ENCODE data around the gene DNASE1L3. TPM values are rescaled to one million over a fixed set of nuclear protein-coding genes. Genes with fewer than 3 reads are reported as not detected.

Gene DNASE1L3
- total and polyA plus RNA-seq, 2 experiments from 2014 or later: not detected

DNA sequence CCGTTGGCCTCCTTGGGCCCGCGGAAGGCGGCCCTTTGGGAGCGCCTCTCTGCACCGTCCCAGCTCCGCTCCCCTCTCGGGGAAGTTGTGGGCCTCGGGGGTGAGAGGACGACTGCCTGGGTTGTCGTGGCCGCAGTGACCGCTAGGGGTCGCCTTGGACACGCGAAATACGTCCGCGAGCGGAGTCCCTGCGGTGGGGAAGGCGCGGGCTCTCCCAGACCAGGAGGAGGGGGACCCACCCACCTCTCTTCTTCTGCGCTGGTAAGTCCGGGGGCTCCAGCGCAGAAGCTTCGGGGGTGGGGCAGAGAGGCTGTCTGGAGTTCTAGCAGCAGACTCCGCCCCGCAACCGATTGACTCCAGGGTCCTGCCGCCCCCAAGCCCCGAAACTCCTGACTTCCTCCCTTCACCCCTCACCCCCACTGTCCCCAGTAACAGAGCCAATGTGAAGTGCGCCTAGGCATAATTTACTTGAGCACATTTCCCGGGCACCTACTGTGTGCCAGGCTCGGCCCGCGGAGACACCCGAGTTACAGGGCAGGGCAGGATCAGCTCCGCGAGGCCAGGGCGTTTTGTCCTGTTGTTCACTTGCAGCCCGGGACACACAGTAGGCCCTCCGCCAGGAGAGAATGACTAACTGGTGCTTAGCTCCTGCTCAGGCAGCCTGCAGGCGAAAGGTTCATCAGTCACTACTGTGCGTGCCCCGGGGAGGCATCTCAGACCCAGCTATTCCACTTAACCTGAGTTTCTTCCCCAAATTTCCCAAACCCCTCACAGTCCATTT is 32.8 kb downstream of the DNASE1L3 start:
- H3K27ac Mint-ChIP-seq: no peak overlapping the region
- peak; percentile 93 for DNase-seq (ENCODE audit: low spot score)

More for the DNA sequence above, 32.8 kb downstream of the DNASE1L3 start:
- H3K9me3 Mint-ChIP-seq: no peaks in the 10 kb centered on the region; the same call in 2 of the 3 replicates
- peaks cover 11% of the 10 kb centered on the region for H3K27me3 Mint-ChIP-seq (ENCODE audit: insufficient read depth, low read depth, poor library complexity)
- peak; percentile 83 for ATAC-seq
- Histone ChIP-seq H3F3A (replicated peaks; ENCODE audit: low read depth) (0 out of 2 replicates have a peak, but pooled peaks cover 10% of the 10 kb centered on the region), H3K36me3 (ENCODE audit: insufficient read depth) (no peaks in the 10 kb centered on the region), H4K20me1 (replicated peaks; ENCODE audit: insufficient read depth) (no peaks in the 10 kb centered on the region), H3K4me1 (ENCODE audit: insufficient read depth) (peaks cover 27% of the 10 kb centered on the region), H3K4me3 (peak overlapping the region; percentile 70), H3K4me2 (peak overlapping the region; percentile 84), H3K27me3 (ENCODE audit: insufficient read depth) (no peaks in the 10 kb centered on the region), H2AFZ (peak overlapping the region; percentile 98), H3K79me2 (replicated peaks; ENCODE audit: insufficient read depth) (no peaks in the 10 kb centered on the region), H3K9me2 (ENCODE audit: insufficient read depth) (no peaks in the 10 kb centered on the region; the same call in 1 of the 2 replicates), H3K27ac (ENCODE audit: low read depth) (no peak overlapping the region)
- H3K36me3 Mint-ChIP-seq (ENCODE audit: low read depth): no peaks in the 10 kb centered on the region
- peak overlapping the region; percentile 71 for H3K4me3 Mint-ChIP-seq
- no peak for TF ChIP-seq EZH2phosphoT487 (IDR thresholded peaks at IDR 0.05; ENCODE audit: unreplicated experiment)
- no peak; the same call in 1 of the 2 replicates for TF ChIP-seq POLR2AphosphoS5 (IDR thresholded peaks at IDR 0.05; ENCODE audit: low read depth)
- TF ChIP-seq, protein P1, sequence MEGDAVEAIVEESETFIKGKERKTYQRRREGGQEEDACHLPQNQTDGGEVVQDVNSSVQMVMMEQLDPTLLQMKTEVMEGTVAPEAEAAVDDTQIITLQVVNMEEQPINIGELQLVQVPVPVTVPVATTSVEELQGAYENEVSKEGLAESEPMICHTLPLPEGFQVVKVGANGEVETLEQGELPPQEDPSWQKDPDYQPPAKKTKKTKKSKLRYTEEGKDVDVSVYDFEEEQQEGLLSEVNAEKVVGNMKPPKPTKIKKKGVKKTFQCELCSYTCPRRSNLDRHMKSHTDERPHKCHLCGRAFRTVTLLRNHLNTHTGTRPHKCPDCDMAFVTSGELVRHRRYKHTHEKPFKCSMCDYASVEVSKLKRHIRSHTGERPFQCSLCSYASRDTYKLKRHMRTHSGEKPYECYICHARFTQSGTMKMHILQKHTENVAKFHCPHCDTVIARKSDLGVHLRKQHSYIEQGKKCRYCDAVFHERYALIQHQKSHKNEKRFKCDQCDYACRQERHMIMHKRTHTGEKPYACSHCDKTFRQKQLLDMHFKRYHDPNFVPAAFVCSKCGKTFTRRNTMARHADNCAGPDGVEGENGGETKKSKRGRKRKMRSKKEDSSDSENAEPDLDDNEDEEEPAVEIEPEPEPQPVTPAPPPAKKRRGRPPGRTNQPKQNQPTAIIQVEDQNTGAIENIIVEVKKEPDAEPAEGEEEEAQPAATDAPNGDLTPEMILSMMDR (conservative IDR thresholded peaks at IDR 0.05; ENCODE audit: low read depth in 2 of 2): peak; percentile 87 to 92
- no peak for TF ChIP-seq ZNF331 (CRISPR knock-in tag; IDR thresholded peaks at IDR 0.05; ENCODE audit: low read depth)
- TF ChIP-seq CREB1 (CRISPR knock-in tag; IDR thresholded peaks at IDR 0.05; ENCODE audit: low read depth): peak; percentile 44; the same call in 1 of the 2 replicates
- TF ChIP-seq, protein P2, sequence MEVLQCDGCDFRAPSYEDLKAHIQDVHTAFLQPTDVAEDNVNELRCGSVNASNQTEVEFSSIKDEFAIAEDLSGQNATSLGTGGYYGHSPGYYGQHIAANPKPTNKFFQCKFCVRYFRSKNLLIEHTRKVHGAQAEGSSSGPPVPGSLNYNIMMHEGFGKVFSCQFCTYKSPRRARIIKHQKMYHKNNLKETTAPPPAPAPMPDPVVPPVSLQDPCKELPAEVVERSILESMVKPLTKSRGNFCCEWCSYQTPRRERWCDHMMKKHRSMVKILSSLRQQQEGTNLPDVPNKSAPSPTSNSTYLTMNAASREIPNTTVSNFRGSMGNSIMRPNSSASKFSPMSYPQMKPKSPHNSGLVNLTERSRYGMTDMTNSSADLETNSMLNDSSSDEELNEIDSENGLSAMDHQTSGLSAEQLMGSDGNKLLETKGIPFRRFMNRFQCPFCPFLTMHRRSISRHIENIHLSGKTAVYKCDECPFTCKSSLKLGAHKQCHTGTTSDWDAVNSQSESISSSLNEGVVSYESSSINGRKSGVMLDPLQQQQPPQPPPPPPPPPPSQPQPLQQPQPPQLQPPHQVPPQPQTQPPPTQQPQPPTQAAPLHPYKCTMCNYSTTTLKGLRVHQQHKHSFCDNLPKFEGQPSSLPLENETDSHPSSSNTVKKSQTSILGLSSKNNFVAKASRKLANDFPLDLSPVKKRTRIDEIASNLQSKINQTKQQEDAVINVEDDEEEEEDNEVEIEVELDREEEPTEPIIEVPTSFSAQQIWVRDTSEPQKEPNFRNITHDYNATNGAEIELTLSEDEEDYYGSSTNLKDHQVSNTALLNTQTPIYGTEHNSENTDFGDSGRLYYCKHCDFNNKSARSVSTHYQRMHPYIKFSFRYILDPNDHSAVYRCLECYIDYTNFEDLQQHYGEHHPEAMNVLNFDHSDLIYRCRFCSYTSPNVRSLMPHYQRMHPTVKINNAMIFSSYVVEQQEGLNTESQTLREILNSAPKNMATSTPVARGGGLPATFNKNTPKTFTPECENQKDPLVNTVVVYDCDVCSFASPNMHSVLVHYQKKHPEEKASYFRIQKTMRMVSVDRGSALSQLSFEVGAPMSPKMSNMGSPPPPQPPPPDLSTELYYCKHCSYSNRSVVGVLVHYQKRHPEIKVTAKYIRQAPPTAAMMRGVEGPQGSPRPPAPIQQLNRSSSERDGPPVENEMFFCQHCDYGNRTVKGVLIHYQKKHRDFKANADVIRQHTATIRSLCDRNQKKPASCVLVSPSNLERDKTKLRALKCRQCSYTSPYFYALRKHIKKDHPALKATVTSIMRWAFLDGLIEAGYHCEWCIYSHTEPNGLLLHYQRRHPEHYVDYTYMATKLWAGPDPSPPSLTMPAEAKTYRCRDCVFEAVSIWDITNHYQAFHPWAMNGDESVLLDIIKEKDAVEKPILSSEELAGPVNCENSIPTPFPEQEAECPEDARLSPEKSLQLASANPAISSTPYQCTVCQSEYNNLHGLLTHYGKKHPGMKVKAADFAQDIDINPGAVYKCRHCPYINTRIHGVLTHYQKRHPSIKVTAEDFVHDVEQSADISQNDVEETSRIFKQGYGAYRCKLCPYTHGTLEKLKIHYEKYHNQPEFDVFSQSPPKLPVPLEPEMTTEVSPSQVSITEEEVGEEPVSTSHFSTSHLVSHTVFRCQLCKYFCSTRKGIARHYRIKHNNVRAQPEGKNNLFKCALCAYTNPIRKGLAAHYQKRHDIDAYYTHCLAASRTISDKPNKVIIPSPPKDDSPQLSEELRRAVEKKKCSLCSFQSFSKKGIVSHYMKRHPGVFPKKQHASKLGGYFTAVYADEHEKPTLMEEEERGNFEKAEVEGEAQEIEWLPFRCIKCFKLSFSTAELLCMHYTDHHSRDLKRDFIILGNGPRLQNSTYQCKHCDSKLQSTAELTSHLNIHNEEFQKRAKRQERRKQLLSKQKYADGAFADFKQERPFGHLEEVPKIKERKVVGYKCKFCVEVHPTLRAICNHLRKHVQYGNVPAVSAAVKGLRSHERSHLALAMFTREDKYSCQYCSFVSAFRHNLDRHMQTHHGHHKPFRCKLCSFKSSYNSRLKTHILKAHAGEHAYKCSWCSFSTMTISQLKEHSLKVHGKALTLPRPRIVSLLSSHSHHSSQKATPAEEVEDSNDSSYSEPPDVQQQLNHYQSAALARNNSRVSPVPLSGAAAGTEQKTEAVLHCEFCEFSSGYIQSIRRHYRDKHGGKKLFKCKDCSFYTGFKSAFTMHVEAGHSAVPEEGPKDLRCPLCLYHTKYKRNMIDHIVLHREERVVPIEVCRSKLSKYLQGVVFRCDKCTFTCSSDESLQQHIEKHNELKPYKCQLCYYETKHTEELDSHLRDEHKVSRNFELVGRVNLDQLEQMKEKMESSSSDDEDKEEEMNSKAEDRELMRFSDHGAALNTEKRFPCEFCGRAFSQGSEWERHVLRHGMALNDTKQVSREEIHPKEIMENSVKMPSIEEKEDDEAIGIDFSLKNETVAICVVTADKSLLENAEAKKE (CRISPR knock-in tag; IDR thresholded peaks at IDR 0.05): no peak
- peaks cover 34% of the 10 kb centered on the region for H3K4me1 Mint-ChIP-seq

All from GM23338 (cell line).